ENCODE measurements around the gene POLR3F.

The POLR3F gene

GRCh38 chr20:18504479-18505060 is 37.4 kb downstream of the POLR3F start:
- no peak for TF ChIP-seq CTCF (IDR thresholded peaks at IDR 0.05; ENCODE audit: low read depth, low read length, missing control alignments)
- no peak for DNase-seq (ENCODE audit: low read depth)
- H3K4me3 ChIP-seq (ENCODE audit: low read depth, low read length) = no peak overlapping the region

GRCh38 chr20:18506744-18507143 is 39.6 kb downstream of the POLR3F start:
- no peak for TF ChIP-seq CTCF (IDR thresholded peaks at IDR 0.05; ENCODE audit: low read depth, low read length, missing control alignments)
- no peak for DNase-seq (ENCODE audit: low read depth)
- H3K4me3 ChIP-seq (ENCODE audit: low read depth, low read length) = peak overlapping the region; percentile 87

DNA sequence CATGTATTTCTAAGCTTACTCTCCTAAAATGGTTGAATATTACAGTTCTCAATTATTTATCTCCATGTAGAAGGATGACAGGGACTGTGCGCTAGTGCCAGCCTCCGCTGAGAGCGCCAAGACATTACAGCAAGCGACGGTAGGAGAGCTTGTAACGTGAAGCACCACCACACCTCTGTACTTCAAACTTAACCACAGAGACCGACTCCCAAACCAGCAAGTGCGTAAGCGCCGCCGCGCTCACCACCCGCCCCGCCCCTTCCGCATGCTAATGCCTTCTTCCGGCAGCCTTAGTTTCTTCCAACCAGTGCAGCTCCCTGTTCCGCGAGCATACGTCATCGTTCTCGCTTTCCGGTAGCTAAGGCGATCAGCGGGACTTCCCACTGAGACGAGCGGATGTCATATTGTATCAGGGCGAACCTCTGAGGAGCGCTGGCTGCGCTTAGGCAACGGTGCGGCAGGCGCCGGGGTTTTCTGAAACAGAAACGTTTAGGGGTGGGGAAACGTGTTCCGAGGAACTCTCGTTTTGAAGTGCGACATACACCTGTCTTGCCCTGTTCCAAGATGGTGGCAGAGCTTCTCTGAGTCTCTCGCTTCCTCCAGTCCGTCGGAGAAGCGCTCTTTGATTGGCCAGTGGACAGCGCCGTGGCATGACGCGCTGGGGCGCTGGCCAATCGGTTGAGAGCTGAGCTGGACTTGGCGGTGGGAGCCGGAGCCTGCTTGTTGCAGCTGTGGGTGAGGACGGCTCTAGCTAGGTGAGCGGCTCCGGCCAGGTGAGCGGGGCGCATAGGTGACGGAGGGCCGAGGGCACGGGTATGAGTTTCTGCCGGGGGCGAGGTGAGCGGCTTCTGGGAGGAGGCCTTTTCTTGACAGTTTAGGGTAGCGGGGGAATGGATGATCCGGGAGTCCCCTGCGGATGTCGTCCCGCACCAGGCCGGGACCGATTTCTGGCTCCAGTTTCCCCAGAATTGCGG is 40.3 kb downstream of the POLR3F start, which contains the start of gene SEC23B:
Gene SEC23B (plus strand): TSS at position 723 of the 974 bp plus-strand sequence. CDS start 2,896 bp downstream, outside the sequence.
- TF ChIP-seq CTCF (IDR thresholded peaks at IDR 0.05; ENCODE audit: low read depth, low read length, missing control alignments) = no peak
- peak within 1 kb of the TSS; percentile 87 for H3K4me3 ChIP-seq (ENCODE audit: low read depth, low read length)
- DNase-seq (ENCODE audit: low read depth) = peak; percentile 94

- no peak for TF ChIP-seq CTCF (IDR thresholded peaks at IDR 0.05; ENCODE audit: low read depth, low read length, missing control alignments)
- no peak for DNase-seq (ENCODE audit: low read depth)
- no peak overlapping the region for H3K4me3 ChIP-seq (ENCODE audit: low read depth, low read length)
Measured at GRCh38 chr20:18511571-18511970, 44.4 kb downstream of the POLR3F start.

DNA sequence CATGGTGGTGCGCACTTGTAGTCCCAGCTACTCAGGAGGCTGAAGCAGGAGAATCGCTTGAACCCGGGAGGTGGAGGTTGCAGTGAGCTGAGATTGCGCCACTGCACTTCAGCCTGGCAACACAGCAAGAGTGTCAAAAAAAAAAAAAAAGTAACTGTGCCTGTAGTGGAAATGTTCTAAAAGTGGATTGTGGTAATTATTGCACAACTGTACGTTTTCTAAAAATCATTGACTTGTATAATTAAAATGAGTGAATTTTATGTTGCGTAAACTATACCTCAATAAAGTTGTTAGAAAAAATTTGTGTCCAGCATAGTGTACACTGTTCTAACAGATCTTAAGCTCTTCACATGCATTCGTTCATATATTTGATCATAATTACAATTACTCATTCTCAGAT is 46.0 kb downstream of the POLR3F start:
- no peak for TF ChIP-seq CTCF (IDR thresholded peaks at IDR 0.05; ENCODE audit: low read depth, low read length, missing control alignments)
- H3K4me3 ChIP-seq (ENCODE audit: low read depth, low read length) = no peak overlapping the region
- DNase-seq (ENCODE audit: low read depth) = no peak

- no peak for TF ChIP-seq CTCF (IDR thresholded peaks at IDR 0.05; ENCODE audit: low read depth, low read length, missing control alignments)
Measured at GRCh38 chr20:18514127-18514526, 46.9 kb downstream of the POLR3F start.

More at GRCh38 chr20:18514127-18514526, 46.9 kb downstream of the POLR3F start:
- no peak for DNase-seq (ENCODE audit: low read depth)
- no peak overlapping the region for H3K4me3 ChIP-seq (ENCODE audit: low read depth, low read length)
